ENCODE measurements around the gene RHBDD1.

DNA sequence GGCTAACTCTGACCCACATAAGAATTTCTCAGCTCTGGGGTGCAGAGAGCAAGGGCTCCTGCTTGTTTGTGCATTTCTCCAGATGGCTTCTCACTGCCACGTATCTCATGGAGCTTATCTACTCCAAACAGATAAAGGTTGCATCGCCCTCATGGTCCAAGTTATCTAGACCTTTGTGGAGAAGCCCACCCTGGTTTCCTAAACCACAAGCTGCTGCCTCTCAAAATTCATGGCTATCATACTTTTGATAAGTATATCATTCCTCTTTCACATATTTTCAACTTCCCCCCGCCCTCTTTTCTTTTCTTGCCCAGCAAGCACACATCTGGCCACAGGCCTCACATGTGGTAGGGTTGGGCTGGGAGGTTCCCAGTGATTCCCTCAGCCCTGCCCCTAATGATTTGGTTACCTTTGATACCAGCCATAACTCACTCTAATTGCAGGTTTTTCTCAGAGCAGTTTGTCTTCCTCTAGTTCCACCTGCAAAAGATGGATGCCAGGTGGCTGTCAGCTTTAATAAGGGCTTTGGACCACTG, 146.0 kb downstream of the RHBDD1 start:
- TF ChIP-seq, protein P1, sequence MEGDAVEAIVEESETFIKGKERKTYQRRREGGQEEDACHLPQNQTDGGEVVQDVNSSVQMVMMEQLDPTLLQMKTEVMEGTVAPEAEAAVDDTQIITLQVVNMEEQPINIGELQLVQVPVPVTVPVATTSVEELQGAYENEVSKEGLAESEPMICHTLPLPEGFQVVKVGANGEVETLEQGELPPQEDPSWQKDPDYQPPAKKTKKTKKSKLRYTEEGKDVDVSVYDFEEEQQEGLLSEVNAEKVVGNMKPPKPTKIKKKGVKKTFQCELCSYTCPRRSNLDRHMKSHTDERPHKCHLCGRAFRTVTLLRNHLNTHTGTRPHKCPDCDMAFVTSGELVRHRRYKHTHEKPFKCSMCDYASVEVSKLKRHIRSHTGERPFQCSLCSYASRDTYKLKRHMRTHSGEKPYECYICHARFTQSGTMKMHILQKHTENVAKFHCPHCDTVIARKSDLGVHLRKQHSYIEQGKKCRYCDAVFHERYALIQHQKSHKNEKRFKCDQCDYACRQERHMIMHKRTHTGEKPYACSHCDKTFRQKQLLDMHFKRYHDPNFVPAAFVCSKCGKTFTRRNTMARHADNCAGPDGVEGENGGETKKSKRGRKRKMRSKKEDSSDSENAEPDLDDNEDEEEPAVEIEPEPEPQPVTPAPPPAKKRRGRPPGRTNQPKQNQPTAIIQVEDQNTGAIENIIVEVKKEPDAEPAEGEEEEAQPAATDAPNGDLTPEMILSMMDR (IDR thresholded peaks at IDR 0.05) = no peak
- no peak for TF ChIP-seq POLR2A (IDR thresholded peaks at IDR 0.05)
